Left cardiac atrium (tissue), 4 donors: Measurements from ENCODE around the gene BAIAP2. TPM values are rescaled to one million over a fixed set of nuclear protein-coding genes. Genes with fewer than 3 reads are reported as not detected.
A peak's percentile ranks its signal among the peaks of the same experiment; 100 is the strongest.
"Not testable (repeated sequence)": the region's sequence is repeated elsewhere in the genome, so short reads cannot be mapped to it uniquely, and the experiment has no call there.

Experiments
- ATAC-seq, 2 donors: fragments of 200-7000 bp; cut with Tn5 transposase; one replicate each; pipeline ENCODE4 v1.9.1; 2020; ENCODE audit warnings: mild to moderate bottlenecking in 2 of 2, moderate library complexity in 2 of 2
- DNase-seq: peaks from one replicate; pipeline ENCODE4 v3.0.0-alpha.2; 2020
- intact Hi-C, 2 donors: fragments of 100-400 bp; cut with DNase I; formaldehyde crosslinking; loops; one replicate each; pipeline versions ENCODE4 v1.14.1 to v1.15.1; 2022 to 2023
- total RNA-seq, 2 donors: library from RNA; stranded (reverse); fragmentation: NEBNext Ultra II Directional; extraction: Animal tissue kit (Norgen Biotek cat#: 25700); gene quantifications; one replicate each; pipeline ENCODE4 v1.2.1, GENCODE V29; 2021
- donor health status: DM: no; HTN: yes; CAD: no.
- donor health status: DM: no; HTN: yes; CAD: no; lungs with severe emphysema.
- donor health status: DM: yes; HTN: yes; CAD: no.
- donor health status: Dilated cardiomyopathy.

Gene BAIAP2
- total RNA-seq, 2 donors from 2014 or later = 32.8 to 38.0 TPM

GRCh38 chr17:80999536-81000333, 35.2 kb upstream of the BAIAP2 start:
- DNase-seq = no peak

GRCh38 chr17:81000334-81000630, 34.7 kb upstream of the BAIAP2 start:
- intact Hi-C loops = no loop called here
- DNase-seq = no peak
- ATAC-seq = no peak

More at GRCh38 chr17:80999536-81000333, 35.2 kb upstream of the BAIAP2 start:
- intact Hi-C loops = no loop called here
- no peak for ATAC-seq

GRCh38 chr17:81000631-81001357, 34.2 kb upstream of the BAIAP2 start:
- ATAC-seq = peak; percentile 9 to 11
- intact Hi-C loops = no loop called here
- DNase-seq = no peak

- ATAC-seq = no peak
- no peak for DNase-seq
- intact Hi-C loops = no loop called here
Observed at GRCh38 chr17:81002013-81002384, 33.0 kb upstream of the BAIAP2 start.

- ATAC-seq (peak; percentile 12 to 49), DNase-seq (peak; percentile 82)
- intact Hi-C loops = no loop called here
Observed at GRCh38 chr17:81002409-81003361, 32.3 kb upstream of the BAIAP2 start.

- peak; percentile 9 to 13 for ATAC-seq
- no peak for DNase-seq
- intact Hi-C loops = no loop called here
Observed at GRCh38 chr17:81003711-81004475, 31.1 kb upstream of the BAIAP2 start.

GRCh38 chr17:81006891-81007290, 28.1 kb upstream of the BAIAP2 start:
- DNase-seq (no peak), ATAC-seq (no peak)
- intact Hi-C loops = no loop called here

GRCh38 chr17:81008140-81008539, 26.8 kb upstream of the BAIAP2 start:
- DNase-seq (no peak), ATAC-seq (no peak)
- intact Hi-C loops = no loop called here

GRCh38 chr17:81009136-81009535, 25.8 kb upstream of the BAIAP2 start:
- ATAC-seq (no peak), DNase-seq (no peak)
- intact Hi-C loops = no loop called here

- no peak for DNase-seq
- no peak for ATAC-seq
- intact Hi-C loops = no loop called here
Observed at GRCh38 chr17:81010935-81011334, 24.0 kb upstream of the BAIAP2 start.

GRCh38 chr17:81011951-81012350, 23.0 kb upstream of the BAIAP2 start:
- no peak for ATAC-seq
- intact Hi-C loops = no loop called here
- no peak for DNase-seq

- ATAC-seq = no peak
Observed at GRCh38 chr17:81012574-81013447, 22.1 kb upstream of the BAIAP2 start.

GRCh38 chr17:81013642-81014041, 21.3 kb upstream of the BAIAP2 start:
- intact Hi-C loops = no loop called here
- DNase-seq = no peak
- no peak for ATAC-seq

More at GRCh38 chr17:81012574-81013447, 22.1 kb upstream of the BAIAP2 start:
- intact Hi-C loops = no loop called here
- DNase-seq = no peak

- intact Hi-C loops = no loop called here
- DNase-seq (no peak), ATAC-seq (no peak)
Observed at GRCh38 chr17:81015136-81015535, 19.8 kb upstream of the BAIAP2 start.

- intact Hi-C loops = no loop called here
- DNase-seq (no peak), ATAC-seq (no peak)
Observed at GRCh38 chr17:81016575-81016974, 18.4 kb upstream of the BAIAP2 start.

- DNase-seq, ATAC-seq, intact Hi-C loops: not testable (repeated sequence)
Observed at GRCh38 chr17:81017330-81017729, 17.6 kb upstream of the BAIAP2 start.

- intact Hi-C loops = no loop called here
- DNase-seq = no peak
Observed at GRCh38 chr17:81018044-81018802, 16.7 kb upstream of the BAIAP2 start.

More at GRCh38 chr17:81018044-81018802, 16.7 kb upstream of the BAIAP2 start:
- ATAC-seq = peak; percentile 39
